NT2/D1 (cell line): ENCODE measurements around the gene LYPD8.
"Not testable (repeated sequence)": the region's sequence is repeated elsewhere in the genome, so short reads cannot be mapped to it uniquely, and the experiment has no call there.

Source experiments
- DNase-seq: peaks from one replicate; pipeline ENCODE4 v3.0.0-alpha.2; 2011; ENCODE audit warnings: low read depth, low spot score
- H3K27me3 ChIP-seq: 2 replicates; pipeline ENCODE4 v1.6.0; 2011; ENCODE audit warnings: mild to moderate bottlenecking; ENCODE audit not compliant: insufficient read length, insufficient read depth
- H3K36me3 ChIP-seq: 2 replicates; pipeline ENCODE4 v1.6.1; 2011; ENCODE audit warnings: mild to moderate bottlenecking, low read length, mixed read lengths; ENCODE audit not compliant: insufficient read depth, insufficient read length
- H3K4me1 ChIP-seq: 2 replicates; pipeline ENCODE4 v1.5.1; 2011; ENCODE audit not compliant: insufficient read depth, insufficient read length
- H3K4me3 ChIP-seq: 2 replicates; pipeline ENCODE4 v1.5.1; 2011; ENCODE audit warnings: low read depth; ENCODE audit not compliant: insufficient read length
- H3K9ac ChIP-seq: 2 replicates; pipeline ENCODE4 v1.6.0; 2011; ENCODE audit warnings: low read depth; ENCODE audit not compliant: insufficient read length
- H3K9me3 ChIP-seq: 2 replicates; pipeline ENCODE4 v1.5.1; 2011; ENCODE audit warnings: mild to moderate bottlenecking, low read length; ENCODE audit not compliant: insufficient read depth
- SUZ12 ChIP-seq: IDR thresholded peaks from 2 replicates; pipeline ENCODE4 v1.6.1; 2011; ENCODE audit not compliant: insufficient read length, insufficient read depth; ENCODE audit errors: extremely low read depth
- YY1 ChIP-seq: IDR thresholded peaks from 2 replicates; pipeline ENCODE4 v1.6.1; 2011; ENCODE audit not compliant: insufficient read length, insufficient read depth
- ZNF274 ChIP-seq: IDR thresholded peaks from 2 replicates; pipeline ENCODE4 v1.6.1; 2011; ENCODE audit warnings: mild to moderate bottlenecking, low read depth, low read length

The LYPD8 gene

GRCh38 chr1:248792342-248792741, 36.8 kb upstream of the LYPD8 start:
- Histone ChIP-seq H3K27me3 (peaks cover 3% of the 10 kb centered on the region), H3K4me1 (no peaks in the 10 kb centered on the region), H3K9me3 (0 out of 2 replicates have a peak, but pooled peaks cover 11% of the 10 kb centered on the region), H3K4me3 (no peak overlapping the region), H3K36me3 (no peaks in the 10 kb centered on the region), H3K9ac (no peak overlapping the region)
- TF ChIP-seq SUZ12 (no peak), YY1 (no peak), ZNF274 (no peak)
- DNase-seq = no peak

- H3K9me3 ChIP-seq = 0 out of 2 replicates have a peak, but pooled peaks cover 11% of the 10 kb centered on the region
- TF ChIP-seq YY1 (no peak), ZNF274 (no peak), SUZ12 (no peak)
- H3K36me3 ChIP-seq = no peaks in the 10 kb centered on the region
- H3K4me1 ChIP-seq = no peaks in the 10 kb centered on the region
- no peak overlapping the region for H3K4me3 ChIP-seq
- peaks cover 3% of the 10 kb centered on the region for H3K27me3 ChIP-seq
- DNase-seq = no peak
- H3K9ac ChIP-seq = no peak overlapping the region
These were observed 35.5 kb upstream of the LYPD8 start for GRCh38 chr1:248791010-248791409.

- no peak for DNase-seq
- Histone ChIP-seq H3K4me1 (no peaks in the 10 kb centered on the region), H3K9ac (no peak overlapping the region), H3K9me3 (0 out of 2 replicates have a peak, but pooled peaks cover 11% of the 10 kb centered on the region), H3K27me3 (peaks cover 3% of the 10 kb centered on the region), H3K36me3 (no peaks in the 10 kb centered on the region), H3K4me3 (no peak overlapping the region)
- TF ChIP-seq YY1 (no peak), ZNF274 (no peak), SUZ12 (no peak)
These were observed 34.9 kb upstream of the LYPD8 start for GRCh38 chr1:248790456-248790855.

GRCh38 chr1:248789337-248789736, 33.8 kb upstream of the LYPD8 start:
- 0 out of 2 replicates have a peak, but pooled peaks cover 11% of the 10 kb centered on the region for H3K9me3 ChIP-seq

GRCh38 chr1:248788327-248788726, 32.8 kb upstream of the LYPD8 start:
- DNase-seq = no peak
- no peak overlapping the region for H3K4me3 ChIP-seq
- TF ChIP-seq SUZ12 (no peak), YY1 (no peak), ZNF274 (no peak)
- H3K9ac ChIP-seq = no peak overlapping the region
- H3K9me3 ChIP-seq = 0 out of 2 replicates have a peak, but pooled peaks cover 11% of the 10 kb centered on the region
- H3K36me3 ChIP-seq = no peaks in the 10 kb centered on the region
- H3K4me1 ChIP-seq = no peaks in the 10 kb centered on the region
- H3K27me3 ChIP-seq = peaks cover 3% of the 10 kb centered on the region

More at GRCh38 chr1:248789337-248789736, 33.8 kb upstream of the LYPD8 start:
- H3K4me1 ChIP-seq, H3K9ac ChIP-seq, H3K4me3 ChIP-seq, H3K27me3 ChIP-seq, H3K36me3 ChIP-seq, DNase-seq: not testable (repeated sequence)

- Histone ChIP-seq H3K4me3 (no peak overlapping the region), H3K9me3 (0 out of 2 replicates have a peak, but pooled peaks cover 6% of the 10 kb centered on the region), H3K27me3 (peaks cover under 1% of the 10 kb centered on the region), H3K4me1 (no peaks in the 10 kb centered on the region), H3K36me3 (no peaks in the 10 kb centered on the region), H3K9ac (no peak overlapping the region)
- no peak for TF ChIP-seq YY1
- TF ChIP-seq ZNF274 = no peak
- TF ChIP-seq SUZ12 = no peak
- no peak for DNase-seq
These were observed 31.9 kb upstream of the LYPD8 start for GRCh38 chr1:248787430-248787829.

GRCh38 chr1:248786156-248786555, 30.6 kb upstream of the LYPD8 start:
- no peak overlapping the region for H3K4me3 ChIP-seq
- no peaks in the 10 kb centered on the region for H3K4me1 ChIP-seq
- H3K9me3 ChIP-seq = no peaks in the 10 kb centered on the region
- DNase-seq = no peak
- H3K27me3 ChIP-seq = no peaks in the 10 kb centered on the region
- TF ChIP-seq SUZ12 = no peak
- no peak for TF ChIP-seq YY1
- no peaks in the 10 kb centered on the region for H3K36me3 ChIP-seq
- H3K9ac ChIP-seq = no peak overlapping the region

- Histone ChIP-seq H3K9ac (no peak overlapping the region), H3K36me3 (no peaks in the 10 kb centered on the region), H3K4me3 (no peak overlapping the region), H3K9me3 (no peaks in the 10 kb centered on the region), H3K4me1 (no peaks in the 10 kb centered on the region), H3K27me3 (no peaks in the 10 kb centered on the region)
- TF ChIP-seq SUZ12 (no peak), ZNF274 (no peak), YY1 (no peak)
- DNase-seq = no peak
These were observed 27.8 kb upstream of the LYPD8 start for GRCh38 chr1:248783367-248783766.
